Activated naive CD4-positive, alpha-beta T cell treated with Interleukin-2 at 50 U/mL for 16 hours (primary cell): ENCODE data around the gene ATP5F1E.
"Not testable (repeated sequence)": the region's sequence is repeated elsewhere in the genome, so short reads cannot be mapped to it uniquely, and the experiment has no call there.

Experiments
- DNase-seq: peaks from one replicate; pipeline ENCODE4 v3.0.0-alpha.2; 2020

The ATP5F1E gene

GRCh38 chr20:59042796-59043631, 10.9 kb upstream of the ATP5F1E start:
- DNase-seq: peak; percentile 95

- no peak for DNase-seq
Observed at GRCh38 chr20:59042151-59042795, 10.1 kb upstream of the ATP5F1E start, which contains the start of gene PRELID3B. TSS of gene PRELID3B (minus strand) at chr20:59042786. CDS start at chr20:59042730, 56 bp downstream.

GRCh38 chr20:59041487-59041886, 9.4 kb upstream of the ATP5F1E start:
- not testable (repeated sequence) for DNase-seq

- no peak for DNase-seq
Observed at GRCh38 chr20:59040667-59041066, 8.5 kb upstream of the ATP5F1E start.

- no peak for DNase-seq
Observed at GRCh38 chr20:59039233-59039632, 7.1 kb upstream of the ATP5F1E start.

GRCh38 chr20:59037386-59037785, 5.3 kb upstream of the ATP5F1E start:
- DNase-seq: no peak

- no peak for DNase-seq
Observed at GRCh38 chr20:59035381-59035780, 3.2 kb upstream of the ATP5F1E start.

GRCh38 chr20:59033616-59034165, 1.6 kb upstream of the ATP5F1E start:
- no peak for DNase-seq

GRCh38 chr20:59033093-59033492, 958 bp upstream of the ATP5F1E start:
- DNase-seq: no peak

- DNase-seq: no peak
Observed at GRCh38 chr20:59032713-59033059, 551 bp upstream of the ATP5F1E start.

GRCh38 chr20:59031564-59032022, 542 bp downstream of the ATP5F1E start:
- DNase-seq: peak; percentile 23

GRCh38 chr20:59030911-59031563, 1.1 kb downstream of the ATP5F1E start:
- no peak for DNase-seq

GRCh38 chr20:59028812-59029211, 3.3 kb downstream of the ATP5F1E start:
- DNase-seq: no peak

GRCh38 chr20:59027741-59028320, 4.3 kb downstream of the ATP5F1E start:
- DNase-seq: no peak

GRCh38 chr20:59026904-59027740, 5.0 kb downstream of the ATP5F1E start:
- no peak for DNase-seq

- DNase-seq: no peak
Observed at GRCh38 chr20:59025511-59025910, 6.6 kb downstream of the ATP5F1E start.

GRCh38 chr20:59025086-59025485, 7.0 kb downstream of the ATP5F1E start:
- DNase-seq: no peak

- DNase-seq: no peak
Observed at GRCh38 chr20:59024111-59024530, 8.0 kb downstream of the ATP5F1E start.

- no peak for DNase-seq
Observed at GRCh38 chr20:59023616-59024015, 8.5 kb downstream of the ATP5F1E start.

GRCh38 chr20:59022754-59023153, 9.4 kb downstream of the ATP5F1E start:
- DNase-seq: no peak

- DNase-seq: no peak
Observed at GRCh38 chr20:59020938-59021551, 11.1 kb downstream of the ATP5F1E start.

GRCh38 chr20:59019217-59019616, 12.9 kb downstream of the ATP5F1E start, which contains the start of gene TUBB1:
TSS of gene TUBB1 (plus strand) at chr20:59019429. CDS start at chr20:59019523, 94 bp downstream.
- DNase-seq: no peak
